Measurements from ENCODE around the gene SLC18B1.

SLC18B1 gene

DNA sequence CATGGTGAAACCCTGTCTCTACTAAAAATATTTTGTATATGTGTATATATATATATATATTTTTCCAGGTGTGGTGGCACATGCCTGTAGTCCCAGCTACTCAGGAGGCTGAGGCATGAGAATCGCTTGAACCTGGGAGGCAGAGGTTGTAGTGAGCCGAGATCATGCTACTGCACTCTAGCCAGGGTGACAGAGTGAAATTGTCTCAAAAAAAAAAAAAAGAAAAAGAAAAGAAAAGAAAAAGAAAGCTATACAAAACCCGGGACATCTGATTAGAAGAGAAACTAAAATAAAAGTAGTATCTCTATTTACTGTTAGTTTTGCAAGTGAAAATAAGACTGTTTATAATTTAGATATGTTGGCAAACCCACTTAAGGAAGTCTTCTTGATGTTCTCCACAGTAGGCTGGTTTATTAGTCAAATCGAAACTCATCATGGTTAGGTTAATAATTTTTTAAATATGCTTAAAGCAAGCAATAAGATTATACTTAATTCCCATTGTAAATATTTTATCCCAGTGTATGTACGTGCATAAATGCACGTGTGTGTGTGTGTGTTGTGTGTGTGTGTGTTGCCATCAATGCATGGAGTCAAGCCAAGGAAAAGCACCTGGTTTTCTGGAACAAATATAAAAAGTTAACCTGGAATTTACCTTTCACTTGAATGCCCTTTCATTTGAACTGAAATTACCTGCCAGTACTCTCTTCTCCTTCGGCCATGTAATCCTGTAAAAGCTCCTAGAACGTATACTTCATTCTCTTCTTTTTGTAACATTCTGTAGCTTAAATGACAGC is 47.8 kb downstream of the SLC18B1 start:
- no peak for TF ChIP-seq CTCF (conservative IDR thresholded peaks at IDR 0.05; ENCODE audit: low read depth)
- no peak overlapping the region for H3K27ac ChIP-seq
- ChIA-PET CTCF (interaction anchor here (0.6 kb wide), 1 partner anchor 942 kb away, joined by 4 read pairs; no protein-coding TSS in a partner anchor), POLR2A (ENCODE audit: low non-redundant PET) (no interaction called here)
- no peak for DNase-seq (ENCODE audit: low spot score)

GRCh38 chr6:132749111-132749510 is 49.3 kb downstream of the SLC18B1 start:
- ChIA-PET POLR2A (ENCODE audit: low non-redundant PET) (interaction anchor here (0.6 kb wide), 1 partner anchor 8 kb away, joined by 9 read pairs; no protein-coding TSS in a partner anchor), CTCF (interaction anchor here (0.7 kb wide), 1 partner anchor 16 kb away, joined by 3 read pairs; no protein-coding TSS in a partner anchor)
- no peak for TF ChIP-seq CTCF (conservative IDR thresholded peaks at IDR 0.05; ENCODE audit: low read depth)
- DNase-seq (ENCODE audit: low spot score), result no peak
- H3K27ac ChIP-seq, result no peak overlapping the region

GRCh38 chr6:132748446-132748845 is 50.0 kb downstream of the SLC18B1 start:
- no peak for TF ChIP-seq CTCF (conservative IDR thresholded peaks at IDR 0.05; ENCODE audit: low read depth)
- POLR2A ChIA-PET (ENCODE audit: low non-redundant PET), result no interaction called here
- no peak for DNase-seq (ENCODE audit: low spot score)
- no peak overlapping the region for H3K27ac ChIP-seq
- CTCF ChIA-PET, result no interaction called here

DNA sequence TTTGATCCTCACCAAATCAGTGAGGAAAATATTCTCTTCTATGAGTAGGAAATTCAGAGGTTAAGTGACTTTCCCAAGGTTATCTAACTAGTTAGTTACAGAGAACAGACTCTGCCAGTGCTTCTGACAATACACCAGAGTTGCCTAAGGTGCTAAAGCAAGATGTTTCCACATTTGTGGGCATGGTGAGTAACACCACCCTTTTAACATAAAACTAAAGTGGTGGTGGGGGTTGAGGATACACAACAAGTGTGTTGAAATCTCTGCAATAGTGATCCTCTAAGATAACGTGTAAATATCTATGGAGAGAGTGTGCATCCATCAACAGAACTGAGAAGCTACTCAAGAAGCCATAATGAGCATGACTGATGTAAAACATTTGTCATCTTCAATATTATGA is 52.4 kb downstream of the SLC18B1 start:
- DNase-seq (ENCODE audit: low spot score), result no peak
- ChIA-PET POLR2A (ENCODE audit: low non-redundant PET) (no interaction called here), CTCF (no interaction called here)
- TF ChIP-seq CTCF (conservative IDR thresholded peaks at IDR 0.05; ENCODE audit: low read depth), result no peak
- H3K27ac ChIP-seq, result no peak overlapping the region

GRCh38 chr6:132742495-132742894 is 55.9 kb downstream of the SLC18B1 start:
- CTCF ChIA-PET, result no interaction called here
- POLR2A ChIA-PET (ENCODE audit: low non-redundant PET), result no interaction called here
- DNase-seq (ENCODE audit: low spot score), result no peak
- no peak overlapping the region for H3K27ac ChIP-seq
- TF ChIP-seq CTCF (conservative IDR thresholded peaks at IDR 0.05; ENCODE audit: low read depth), result no peak

DNA sequence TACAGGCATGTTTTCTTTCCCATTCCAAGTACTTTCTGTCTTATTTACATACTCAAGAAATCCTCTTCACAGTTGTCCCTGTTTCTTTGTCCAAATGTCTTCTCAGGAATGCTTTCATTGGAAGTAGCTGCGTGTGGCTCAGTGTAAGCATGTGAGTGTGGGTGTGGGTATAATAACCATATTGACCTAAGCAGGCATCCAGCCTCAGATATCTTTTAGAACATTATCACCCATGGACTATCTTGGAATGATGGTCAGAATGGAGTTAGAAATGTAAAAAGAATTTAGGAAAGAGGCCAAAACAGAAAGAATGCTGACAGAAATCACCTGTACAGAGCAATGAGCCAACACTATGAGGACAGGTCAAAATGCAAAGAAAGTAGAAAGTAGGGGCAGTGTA is 57.2 kb downstream of the SLC18B1 start:
- TF ChIP-seq CTCF (conservative IDR thresholded peaks at IDR 0.05; ENCODE audit: low read depth), result no peak
- DNase-seq (ENCODE audit: low spot score), result no peak
- POLR2A ChIA-PET (ENCODE audit: low non-redundant PET), result interaction anchor here (0.7 kb wide), 1 partner anchor 8 kb away, joined by 9 read pairs; no protein-coding TSS in a partner anchor
- no peak overlapping the region for H3K27ac ChIP-seq
- CTCF ChIA-PET, result interaction anchor here (0.6 kb wide), 1 partner anchor 13 kb away, joined by 3 read pairs; no protein-coding TSS in a partner anchor

Data from RWPE1 (cell line).